AG08396 (cell line): Measurements from ENCODE around the gene BAHCC1.
A peak's percentile ranks its signal among the peaks of the same experiment; 100 is the strongest.

Source experiments
- DNase-seq: peaks from one replicate; pipeline ENCODE4 v3.0.0; 2012; ENCODE audit warnings: low spot score, mixed read lengths

BAHCC1 gene

GRCh38 chr17:81480140-81481072 is 85.1 kb downstream of the BAHCC1 start:
- peak; percentile 67 for DNase-seq

- peak; percentile 97 for DNase-seq
These were observed 86.0 kb downstream of the BAHCC1 start for GRCh38 chr17:81481073-81481799.

- no peak for DNase-seq
These were observed 86.7 kb downstream of the BAHCC1 start for GRCh38 chr17:81481815-81482505.

- no peak for DNase-seq
These were observed 87.4 kb downstream of the BAHCC1 start for GRCh38 chr17:81482673-81483072.

GRCh38 chr17:81483085-81483861 is 88.0 kb downstream of the BAHCC1 start:
- DNase-seq: no peak

GRCh38 chr17:81483862-81484194 is 88.6 kb downstream of the BAHCC1 start:
- DNase-seq: no peak

- peak; percentile 92 for DNase-seq
These were observed 89.1 kb downstream of the BAHCC1 start for GRCh38 chr17:81484195-81484979.

- DNase-seq: no peak
These were observed 91.0 kb downstream of the BAHCC1 start for GRCh38 chr17:81486199-81486810.

DNA sequence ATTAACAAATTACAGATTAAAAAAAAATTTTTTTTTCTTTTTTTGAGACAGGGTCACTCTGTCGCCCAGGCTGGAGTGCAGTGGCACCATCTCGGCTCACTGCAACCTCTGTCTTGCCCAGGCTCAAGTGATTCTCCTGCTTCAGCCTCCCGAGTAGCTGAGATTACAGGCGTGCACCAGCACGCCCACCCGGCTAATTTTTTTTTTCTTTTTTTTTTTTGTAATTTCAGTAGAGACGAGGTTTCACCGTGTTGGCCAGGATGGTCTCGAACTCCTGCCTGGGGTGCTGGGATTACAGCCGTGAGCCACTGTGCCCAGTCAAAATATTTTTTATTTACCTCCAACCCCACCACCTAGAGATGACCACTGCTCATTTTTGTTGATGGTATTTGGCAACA is 91.8 kb downstream of the BAHCC1 start:
- no peak for DNase-seq

DNA sequence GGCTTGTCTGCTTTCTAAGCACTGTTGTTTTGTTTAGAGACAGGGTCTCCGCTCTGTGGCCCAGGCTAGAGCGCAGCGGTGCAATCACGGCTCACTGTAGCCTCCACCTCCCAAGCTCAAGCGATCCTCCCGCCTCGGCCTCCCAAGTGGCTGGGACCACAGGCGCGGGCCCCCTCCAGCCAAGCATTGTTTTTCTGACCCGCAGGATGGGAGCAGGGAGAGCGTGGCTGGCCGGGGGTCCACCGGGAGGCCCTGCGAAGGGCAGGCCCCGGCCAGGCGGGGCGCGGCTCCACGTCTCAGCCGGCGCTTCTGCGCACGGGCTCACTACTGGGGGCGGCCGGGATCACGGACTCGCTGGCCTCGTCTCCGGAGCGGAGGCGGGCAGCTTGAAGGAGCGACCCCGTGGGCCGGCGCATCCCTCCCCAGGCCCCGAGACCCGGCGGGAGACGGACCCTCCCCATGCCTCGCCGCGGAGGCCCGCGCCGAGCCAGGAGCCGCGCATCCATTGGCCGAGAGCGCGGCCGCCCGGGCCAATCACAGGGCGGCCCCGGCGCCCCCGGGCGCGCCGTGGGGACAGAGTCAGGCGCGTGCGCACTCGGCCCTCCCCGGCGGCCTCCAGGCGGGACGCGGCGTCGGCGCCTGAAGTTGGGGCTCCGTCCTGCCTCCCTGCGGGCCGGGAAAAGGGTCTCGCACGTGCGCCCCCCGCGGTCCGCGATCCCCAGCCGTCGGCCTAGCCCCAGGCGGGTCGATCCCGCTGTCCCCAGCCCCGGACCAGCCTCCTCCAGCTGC is 92.4 kb downstream of the BAHCC1 start:
- peak; percentile 100 for DNase-seq

DNA sequence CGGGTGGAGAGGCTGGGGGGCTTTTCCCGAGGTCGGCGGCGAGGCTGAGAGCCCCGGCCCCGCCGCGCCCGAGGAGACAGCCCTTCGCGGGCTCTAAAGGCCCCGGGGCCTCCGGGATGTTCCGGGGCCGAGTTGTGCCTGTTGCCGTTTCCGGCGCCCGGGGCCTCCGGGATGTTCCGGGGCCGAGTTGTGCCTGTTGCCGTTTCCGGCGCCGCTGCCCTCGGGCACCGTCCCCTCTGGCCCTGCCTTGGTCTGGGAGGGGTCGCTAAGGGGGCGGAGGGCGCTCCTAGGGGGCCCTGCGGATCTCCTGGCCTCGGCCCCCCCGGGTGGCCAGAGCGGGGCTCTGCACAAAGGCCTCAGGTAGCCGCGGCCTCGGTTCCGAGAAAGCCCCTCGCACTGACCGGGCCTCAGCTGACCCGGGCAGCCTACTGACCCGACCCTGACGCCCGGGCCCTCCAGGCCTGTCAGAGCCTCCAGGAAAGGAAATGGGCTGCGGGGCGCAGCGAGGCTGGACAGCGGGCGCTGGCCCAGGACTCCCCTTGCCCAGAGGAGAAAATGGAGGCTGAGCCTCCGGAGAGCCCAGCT is 93.1 kb downstream of the BAHCC1 start:
- no peak for DNase-seq

GRCh38 chr17:81489012-81489997 is 94.0 kb downstream of the BAHCC1 start:
- DNase-seq: no peak

DNA sequence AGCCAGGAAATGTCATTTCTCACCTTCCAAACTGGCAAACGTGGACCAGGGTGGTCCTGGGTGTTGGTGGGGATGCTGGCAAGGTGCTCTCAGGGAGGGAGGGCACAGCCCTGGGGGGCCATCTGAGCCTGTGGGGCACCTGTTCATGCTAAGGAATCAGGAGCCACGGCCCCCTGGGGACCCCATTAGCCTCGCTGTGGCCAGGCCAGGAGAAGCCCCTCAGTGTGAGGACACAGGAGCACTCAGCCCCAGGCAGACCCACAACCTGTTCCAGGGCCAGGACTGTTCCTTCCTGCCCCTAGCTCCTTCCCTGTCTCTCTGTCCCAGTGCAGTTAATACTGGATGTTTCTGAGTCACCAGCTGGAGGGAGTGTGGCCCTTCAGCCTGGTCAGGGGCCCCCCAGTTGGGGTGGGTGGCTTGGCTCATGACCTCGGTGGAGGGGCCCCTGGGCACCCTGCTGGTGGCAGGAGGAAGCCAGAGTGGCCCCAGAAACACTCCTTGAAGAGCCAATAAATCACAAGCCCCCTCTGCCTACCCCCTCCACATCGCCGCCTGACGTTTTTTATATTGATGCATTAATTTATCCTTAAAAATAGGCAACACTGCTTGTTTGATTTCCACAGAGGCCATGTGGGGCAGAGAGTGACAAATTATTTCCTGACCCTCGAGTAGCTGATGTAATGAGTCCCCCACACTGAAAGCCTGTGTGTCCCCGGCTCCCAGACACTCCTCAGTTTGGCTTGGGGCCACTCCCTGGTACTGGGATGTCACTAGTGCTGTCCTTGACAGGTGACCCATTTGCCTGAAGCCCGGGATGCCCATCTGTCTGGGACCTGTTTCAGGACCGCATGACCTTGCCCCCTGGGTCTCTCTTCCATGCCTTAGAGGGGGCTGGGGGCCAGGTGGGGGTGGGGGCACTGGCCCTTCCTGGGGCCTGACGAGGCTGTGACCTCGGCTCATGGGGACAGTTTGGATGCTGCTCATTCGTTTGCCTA is 95.0 kb downstream of the BAHCC1 start:
- DNase-seq: no peak

DNA sequence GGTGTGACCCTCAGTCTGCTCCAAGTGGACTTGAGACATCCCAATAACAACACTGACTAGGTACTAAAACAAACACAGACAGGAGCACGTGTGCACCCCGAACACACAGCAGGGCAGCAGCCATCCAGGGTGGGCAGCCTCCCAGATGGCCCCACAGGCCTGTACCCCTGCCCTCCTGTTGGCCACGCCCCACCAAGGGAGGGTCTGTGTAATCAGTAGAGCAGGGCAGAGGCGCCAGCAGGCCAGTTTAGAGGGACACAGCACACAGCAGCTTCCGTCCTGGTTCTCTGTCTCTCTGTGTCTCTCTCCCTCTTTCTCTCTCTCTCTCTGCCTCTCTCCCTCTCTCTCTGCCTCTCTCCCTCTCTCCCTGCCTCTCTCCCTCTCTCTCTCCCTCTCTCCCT is 95.9 kb downstream of the BAHCC1 start:
- DNase-seq: no peak

DNA sequence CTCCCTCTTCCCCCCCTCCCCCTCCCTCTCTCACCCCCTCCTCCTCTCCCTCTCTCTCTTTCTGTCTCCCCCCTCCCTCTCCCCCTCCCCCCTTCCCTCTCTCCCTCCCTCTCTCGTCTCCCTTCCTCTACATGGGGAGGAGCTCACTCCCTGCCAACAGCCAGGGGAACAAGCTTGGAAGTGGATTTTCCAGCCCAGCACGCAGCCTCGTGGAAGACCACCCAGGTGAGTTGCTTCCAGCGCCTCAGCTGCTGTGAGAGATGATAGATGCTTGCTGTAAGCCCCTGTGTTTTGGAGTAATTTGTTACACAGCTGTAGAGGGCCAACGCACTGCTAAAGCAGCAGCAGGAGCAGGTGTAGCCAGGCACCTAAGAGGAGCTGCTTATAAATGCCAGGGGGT is 96.5 kb downstream of the BAHCC1 start:
- DNase-seq: no peak

GRCh38 chr17:81492202-81492601 is 96.9 kb downstream of the BAHCC1 start:
- no peak for DNase-seq

DNA sequence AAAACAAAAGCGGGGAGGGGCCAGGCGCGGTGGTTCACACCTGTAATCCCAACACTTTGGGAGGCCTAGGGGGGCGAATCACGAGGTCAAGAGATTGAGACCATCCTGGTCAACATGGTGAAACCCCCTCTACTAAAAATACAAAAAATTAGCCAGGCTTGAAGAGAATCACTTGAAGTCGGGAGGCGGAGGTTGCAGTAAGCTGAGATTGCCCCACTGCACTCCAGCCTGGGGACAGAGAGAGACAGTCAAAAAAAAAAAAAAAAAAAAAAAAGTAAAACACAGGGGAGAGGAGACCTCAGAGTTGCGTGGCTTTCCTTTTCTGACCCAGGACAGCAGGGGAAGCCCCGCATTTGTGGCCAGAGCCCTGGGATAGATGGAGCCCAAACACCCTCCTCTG is 97.4 kb downstream of the BAHCC1 start:
- no peak for DNase-seq
